ENCODE results near the gene MFRP.
A peak's percentile ranks its signal among the peaks of the same experiment; 100 is the strongest.

Gene MFRP

GRCh38 chr11:119341222-119342022 lies 5.1 kb downstream of the MFRP start:
- no peak for DNase-seq (ENCODE audit: low read depth, low spot score)
- H3K4me3 ChIP-seq (ENCODE audit: low read length) = no peak overlapping the region

GRCh38 chr11:119340335-119341221 lies 5.9 kb downstream of the MFRP start, which contains the start of gene C1QTNF5:
Gene C1QTNF5 (minus strand): TSS chr11:119340883. CDS start chr11:119340397, 486 bp downstream.
- H3K4me3 ChIP-seq (ENCODE audit: low read length) = no peak within 1 kb of the TSS
- no peak for DNase-seq (ENCODE audit: low read depth, low spot score)

- no peak for DNase-seq (ENCODE audit: low read depth, low spot score)
- no peak overlapping the region for H3K4me3 ChIP-seq (ENCODE audit: low read length)
Observed at GRCh38 chr11:119339589-119340334, 6.7 kb downstream of the MFRP start.

- no peak overlapping the region for H3K4me3 ChIP-seq (ENCODE audit: low read length)
- no peak for DNase-seq (ENCODE audit: low read depth, low spot score)
Observed at GRCh38 chr11:119338965-119339588, 7.4 kb downstream of the MFRP start.

GRCh38 chr11:119338318-119338890 lies 8.1 kb downstream of the MFRP start:
- no peak overlapping the region for H3K4me3 ChIP-seq (ENCODE audit: low read length)
- peak; percentile 49 for DNase-seq (ENCODE audit: low read depth, low spot score)

GRCh38 chr11:119337581-119338317 lies 8.8 kb downstream of the MFRP start:
- no peak overlapping the region for H3K4me3 ChIP-seq (ENCODE audit: low read length)
- DNase-seq (ENCODE audit: low read depth, low spot score) = no peak

GRCh38 chr11:119336744-119337469 lies 9.6 kb downstream of the MFRP start:
- no peak for DNase-seq (ENCODE audit: low read depth, low spot score)

GRCh38 chr11:119335655-119336543 lies 10.6 kb downstream of the MFRP start:
- DNase-seq (ENCODE audit: low read depth, low spot score) = no peak
- H3K4me3 ChIP-seq (ENCODE audit: low read length) = peak overlapping the region; percentile 96

More at GRCh38 chr11:119336744-119337469, 9.6 kb downstream of the MFRP start:
- H3K4me3 ChIP-seq (ENCODE audit: low read length) = no peak overlapping the region

GRCh38 chr11:119335091-119335654 lies 11.3 kb downstream of the MFRP start:
- DNase-seq (ENCODE audit: low read depth, low spot score) = no peak
- H3K4me3 ChIP-seq (ENCODE audit: low read length) = peak overlapping the region; percentile 96

- H3K4me3 ChIP-seq (ENCODE audit: low read length) = peak within 1 kb of the TSS; percentile 96
Observed at GRCh38 chr11:119334174-119334930, 12.2 kb downstream of the MFRP start, which contains the start of gene RNF26. Gene RNF26 (plus strand): TSS chr11:119334527. CDS start chr11:119335123, 596 bp downstream.

GRCh38 chr11:119332111-119332765 lies 14.3 kb downstream of the MFRP start:
- no peak overlapping the region for H3K4me3 ChIP-seq (ENCODE audit: low read length)

More at GRCh38 chr11:119334174-119334930, 12.2 kb downstream of the MFRP start, which contains the start of gene RNF26:
- peak; percentile 99 for DNase-seq (ENCODE audit: low read depth, low spot score)

GRCh38 chr11:119330237-119330636 lies 16.3 kb downstream of the MFRP start:
- DNase-seq (ENCODE audit: low read depth, low spot score) = no peak
- no peak overlapping the region for H3K4me3 ChIP-seq (ENCODE audit: low read length)

More at GRCh38 chr11:119332111-119332765, 14.3 kb downstream of the MFRP start:
- DNase-seq (ENCODE audit: low read depth, low spot score) = no peak

- DNase-seq (ENCODE audit: low read depth, low spot score) = no peak
- H3K4me3 ChIP-seq (ENCODE audit: low read length) = no peak overlapping the region
Observed at GRCh38 chr11:119329320-119329719, 17.2 kb downstream of the MFRP start.

GRCh38 chr11:119324189-119324588 lies 22.3 kb downstream of the MFRP start:
- H3K4me3 ChIP-seq (ENCODE audit: low read length) = no peak overlapping the region
- DNase-seq (ENCODE audit: low read depth, low spot score) = no peak

All from Jurkat, Clone E6-1 (cell line).